Stimulated activated memory B cell treated with anti-CD40 and anti-IgM and Interleukin-4, amounts not matched to agents 10 μg/mL and 1 μg/mL and 100 μg/mL, for 72 hours (primary cell): ENCODE measurements around the gene CCDC85C.

Experiments used
- ATAC-seq: fragments of 150-1000 bp; cut with Tn5 transposase; 2 replicates; pipeline ENCODE4 v1.10.0; 2021
- H3K27ac Mint-ChIP-seq: one replicate; pipeline ENCODE4 v1.8.0; 2022; ENCODE audit warnings: mild to moderate bottlenecking, mixed read lengths
- H3K27me3 Mint-ChIP-seq: one replicate; pipeline ENCODE4 v1.8.0; 2022; ENCODE audit warnings: mixed read lengths
- H3K36me3 Mint-ChIP-seq: one replicate; pipeline ENCODE4 v1.8.0; 2022; ENCODE audit warnings: mixed read lengths
- H3K4me1 Mint-ChIP-seq: one replicate; pipeline ENCODE4 v1.8.0; 2022; ENCODE audit warnings: mixed read lengths
- H3K4me3 Mint-ChIP-seq: one replicate; pipeline ENCODE4 v1.8.0; 2022; ENCODE audit warnings: mild to moderate bottlenecking, moderate library complexity, mixed read lengths
- H3K9me3 Mint-ChIP-seq: one replicate; pipeline ENCODE4 v1.8.0; 2022; ENCODE audit warnings: mixed read lengths

Gene CCDC85C

DNA sequence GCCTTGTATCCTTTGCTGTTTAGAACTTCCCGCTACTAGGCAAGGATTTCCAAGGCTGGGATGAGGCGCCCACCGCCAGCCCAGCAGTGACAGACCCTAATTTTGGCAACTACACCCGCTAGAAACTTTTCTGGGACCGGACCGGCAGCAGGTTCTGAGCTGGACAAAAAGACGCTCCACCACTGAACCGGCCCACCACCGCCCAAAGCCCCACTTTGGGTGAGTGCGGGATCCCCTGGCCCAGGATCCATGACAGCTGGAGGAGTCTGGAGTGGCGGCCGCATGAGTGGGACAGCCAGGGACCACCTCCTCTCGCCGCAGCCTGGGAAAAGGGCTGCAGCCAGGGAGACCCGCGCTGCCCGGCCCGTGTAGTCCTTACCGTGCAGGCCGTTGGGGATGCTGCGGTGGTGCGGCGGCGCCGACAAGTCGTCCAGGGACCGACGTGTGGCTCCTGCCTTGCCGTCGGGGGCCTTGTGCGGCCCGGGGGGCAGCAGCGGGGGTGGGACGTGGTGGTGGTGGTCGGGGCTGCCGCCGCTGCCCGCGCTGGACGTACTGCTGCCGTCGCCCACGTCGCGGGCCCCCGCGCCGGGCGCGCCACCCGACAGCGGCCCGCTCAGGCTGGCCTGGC, 1.1 kb downstream of the CCDC85C start:
- H3K4me3 Mint-ChIP-seq: peak overlapping the region; percentile 8
- no peak for ATAC-seq
- no peaks in the 10 kb centered on the region for H3K9me3 Mint-ChIP-seq
- H3K27me3 Mint-ChIP-seq: peaks cover 10% of the 10 kb centered on the region
- peaks cover 21% of the 10 kb centered on the region for H3K4me1 Mint-ChIP-seq
- H3K27ac Mint-ChIP-seq: no peak overlapping the region
- no peaks in the 10 kb centered on the region for H3K36me3 Mint-ChIP-seq

DNA sequence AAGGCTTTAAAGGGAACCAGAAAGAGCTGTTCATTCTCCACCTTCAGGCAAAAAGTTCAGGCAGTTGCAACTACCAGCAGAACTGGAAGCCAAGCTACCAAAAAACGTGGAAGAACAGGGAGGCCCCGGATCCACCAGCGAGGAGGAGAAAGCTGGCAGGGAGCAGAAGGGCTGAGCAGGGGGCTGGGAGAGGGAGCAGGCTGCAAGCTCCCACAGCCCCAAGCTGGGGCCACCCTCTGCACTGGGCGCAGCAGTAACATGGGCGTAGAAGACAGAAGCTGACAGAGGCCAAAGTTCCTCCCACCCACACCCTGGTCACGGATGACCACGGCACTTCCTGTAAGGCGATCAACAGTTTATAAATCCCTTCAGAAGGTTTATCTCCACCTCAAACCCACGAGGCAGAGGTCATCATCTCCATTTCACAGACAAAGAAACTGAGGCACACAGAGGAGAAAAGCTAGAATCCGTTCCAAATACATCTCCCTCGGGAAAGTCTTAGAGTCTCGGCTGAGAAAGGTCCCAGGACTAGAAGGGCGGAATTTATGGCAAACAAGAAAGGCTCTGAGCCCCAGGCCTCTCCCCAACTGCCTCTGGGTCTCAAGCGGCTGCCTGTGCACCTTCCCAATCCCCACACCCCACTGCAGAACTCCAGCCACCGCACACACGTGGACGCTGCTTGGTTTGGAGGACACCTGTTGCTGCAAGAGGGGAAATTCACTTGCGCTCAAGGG, 1.8 kb downstream of the CCDC85C start:
- Mint-ChIP-seq H3K27me3 (peaks cover 10% of the 10 kb centered on the region), H3K4me3 (peak overlapping the region; percentile 8), H3K9me3 (no peaks in the 10 kb centered on the region), H3K36me3 (no peaks in the 10 kb centered on the region), H3K4me1 (peaks cover 21% of the 10 kb centered on the region), H3K27ac (no peak overlapping the region)
- no peak for ATAC-seq

DNA sequence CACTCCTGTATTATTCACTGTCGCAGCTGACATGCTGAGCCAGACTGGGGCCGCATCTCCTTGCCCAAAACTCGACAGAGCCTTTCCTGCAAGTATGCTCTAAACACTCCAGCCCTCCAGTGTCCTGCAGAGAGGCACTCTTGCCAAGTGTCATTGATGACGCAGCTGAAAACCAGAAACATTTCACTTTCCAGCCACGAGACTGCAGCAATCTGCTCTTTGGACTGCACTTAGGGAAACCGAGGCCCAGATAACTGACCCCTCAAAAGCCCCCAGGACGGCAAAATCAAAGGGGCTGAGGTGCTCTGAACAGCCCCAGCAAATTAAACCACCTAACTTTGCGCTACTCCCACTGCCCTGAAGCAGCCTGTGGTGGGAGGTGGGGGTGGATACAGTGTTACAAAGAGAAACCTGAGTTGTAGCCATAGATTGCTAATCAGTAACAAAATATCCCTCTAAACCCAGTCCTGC, 2.6 kb downstream of the CCDC85C start:
- no peak overlapping the region for H3K27ac Mint-ChIP-seq

DNA sequence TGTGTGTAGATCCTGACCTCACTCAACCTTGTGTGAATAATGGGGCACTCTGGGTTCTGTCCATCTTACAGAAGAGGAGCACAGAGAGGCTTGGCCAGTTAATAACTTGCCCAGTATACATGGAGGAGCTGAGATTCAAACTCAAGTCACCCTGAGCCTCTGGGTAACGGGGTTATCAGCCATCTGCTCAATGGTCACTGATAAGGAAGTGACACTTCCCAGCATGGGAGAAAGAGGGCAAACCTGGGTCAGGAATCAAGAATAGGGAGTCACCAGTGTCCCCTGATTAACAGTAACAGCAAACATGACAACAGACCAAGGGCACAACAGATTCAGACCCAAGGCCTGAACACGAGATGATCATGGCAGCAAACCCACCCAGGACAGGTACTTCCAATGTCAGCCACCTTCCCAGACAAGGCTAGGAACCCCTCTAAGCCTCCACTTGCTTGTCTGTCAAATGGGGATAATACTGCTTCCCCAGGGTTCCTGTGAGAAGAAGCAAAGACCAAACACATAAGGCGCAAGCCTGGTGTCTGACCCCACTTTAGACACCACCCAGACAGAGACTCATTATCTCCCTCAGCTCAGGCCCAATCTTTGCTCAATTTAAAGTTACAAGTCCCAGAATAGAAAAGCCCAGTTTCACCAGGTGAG, 3.6 kb downstream of the CCDC85C start:
- no peak overlapping the region for H3K4me3 Mint-ChIP-seq
- no peaks in the 10 kb centered on the region for H3K9me3 Mint-ChIP-seq
- H3K27ac Mint-ChIP-seq: no peak overlapping the region

More for the DNA sequence above, 2.6 kb downstream of the CCDC85C start:
- H3K4me3 Mint-ChIP-seq: no peak overlapping the region
- peaks cover 21% of the 10 kb centered on the region for H3K4me1 Mint-ChIP-seq
- no peaks in the 10 kb centered on the region for H3K9me3 Mint-ChIP-seq
- no peaks in the 10 kb centered on the region for H3K36me3 Mint-ChIP-seq
- peaks cover 10% of the 10 kb centered on the region for H3K27me3 Mint-ChIP-seq
- ATAC-seq: no peak

DNA sequence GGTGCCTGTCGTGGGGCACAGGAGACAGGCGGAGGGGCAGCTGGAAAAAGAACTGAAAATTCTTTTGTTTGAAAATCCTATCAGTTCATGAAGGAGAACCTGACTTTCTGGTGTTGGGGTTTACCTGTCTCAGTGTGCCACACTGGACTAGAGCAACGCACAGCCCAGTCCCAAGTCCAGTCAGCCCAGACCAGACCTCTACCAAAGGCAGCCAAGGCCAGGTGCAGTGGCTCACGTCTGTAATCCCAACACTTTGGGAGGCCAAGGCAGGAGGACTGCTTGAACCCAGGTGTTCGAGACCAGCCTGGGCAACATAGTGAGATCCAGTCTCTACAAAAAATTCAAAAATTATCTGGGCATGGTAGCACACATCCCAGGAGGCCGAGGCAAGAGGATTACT, 4.6 kb downstream of the CCDC85C start:
- Mint-ChIP-seq H3K4me1 (peaks cover 20% of the 10 kb centered on the region), H3K9me3 (no peaks in the 10 kb centered on the region), H3K27me3 (no peaks in the 10 kb centered on the region), H3K36me3 (no peaks in the 10 kb centered on the region), H3K27ac (no peak overlapping the region), H3K4me3 (no peak overlapping the region)
- no peak for ATAC-seq

More for the DNA sequence above, 3.6 kb downstream of the CCDC85C start:
- H3K36me3 Mint-ChIP-seq: no peaks in the 10 kb centered on the region
- H3K4me1 Mint-ChIP-seq: peaks cover 16% of the 10 kb centered on the region
- no peak for ATAC-seq
- H3K27me3 Mint-ChIP-seq: peaks cover 3% of the 10 kb centered on the region

DNA sequence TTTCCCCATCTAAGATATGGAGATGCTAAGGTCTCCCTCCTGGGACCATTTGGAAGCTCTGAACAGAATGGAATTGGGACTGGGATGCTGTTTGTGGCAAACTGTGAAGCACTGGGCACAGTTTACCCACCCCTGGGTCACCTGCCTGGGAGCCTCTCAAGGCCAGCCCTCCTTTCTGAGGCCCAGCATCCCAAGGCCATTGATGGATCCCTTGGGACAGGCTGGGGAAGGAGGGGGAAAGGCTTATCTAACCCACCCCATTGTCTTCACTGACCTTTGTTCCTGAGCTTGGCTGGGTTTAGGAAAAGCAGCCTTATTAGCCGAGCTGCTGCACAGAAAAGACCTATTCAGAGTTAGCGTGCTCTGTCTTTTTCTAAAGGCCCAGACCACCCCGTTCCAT, 5.2 kb downstream of the CCDC85C start:
- H3K27me3 Mint-ChIP-seq: no peaks in the 10 kb centered on the region
- no peak overlapping the region for H3K27ac Mint-ChIP-seq
- H3K4me1 Mint-ChIP-seq: peaks cover 20% of the 10 kb centered on the region
- H3K36me3 Mint-ChIP-seq: no peaks in the 10 kb centered on the region
- no peak for ATAC-seq
- no peaks in the 10 kb centered on the region for H3K9me3 Mint-ChIP-seq
- no peak overlapping the region for H3K4me3 Mint-ChIP-seq

DNA sequence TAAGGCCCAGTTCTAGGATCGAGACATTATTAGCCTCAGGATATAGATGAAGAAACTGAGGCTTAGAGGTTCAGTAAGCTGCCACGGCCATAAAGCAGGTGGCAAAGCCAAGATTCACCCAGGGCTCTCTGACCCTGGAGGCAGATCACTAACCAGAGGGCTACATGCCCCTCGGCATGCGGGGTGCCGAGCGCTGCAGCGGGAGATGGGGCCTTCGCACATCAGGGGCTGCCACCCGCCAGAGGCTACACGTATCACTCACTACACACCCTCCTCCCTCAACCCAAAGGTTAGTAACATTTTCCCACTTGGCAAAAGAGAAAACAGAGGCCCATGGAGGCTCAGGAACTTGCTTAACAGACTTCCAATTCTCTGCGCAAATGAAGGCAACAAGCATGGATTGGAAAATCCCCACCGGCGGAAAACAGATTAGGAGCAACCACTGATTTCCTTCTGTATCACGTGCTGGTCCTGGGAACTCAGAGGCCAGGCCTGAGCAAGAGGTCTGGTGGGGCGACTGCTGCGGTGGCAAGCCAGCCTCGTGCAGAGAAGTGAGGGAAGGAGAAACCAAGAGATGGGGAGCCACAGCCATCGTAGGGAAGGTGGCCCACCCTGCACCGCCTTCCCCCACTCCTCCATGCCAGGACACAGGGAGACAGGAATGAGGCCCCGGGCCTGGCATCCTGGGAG, 6.0 kb downstream of the CCDC85C start:
- ATAC-seq: no peak
- Mint-ChIP-seq H3K36me3 (no peaks in the 10 kb centered on the region), H3K4me3 (no peak overlapping the region), H3K9me3 (no peaks in the 10 kb centered on the region), H3K27me3 (no peaks in the 10 kb centered on the region), H3K4me1 (peaks cover 20% of the 10 kb centered on the region), H3K27ac (no peak overlapping the region)

DNA sequence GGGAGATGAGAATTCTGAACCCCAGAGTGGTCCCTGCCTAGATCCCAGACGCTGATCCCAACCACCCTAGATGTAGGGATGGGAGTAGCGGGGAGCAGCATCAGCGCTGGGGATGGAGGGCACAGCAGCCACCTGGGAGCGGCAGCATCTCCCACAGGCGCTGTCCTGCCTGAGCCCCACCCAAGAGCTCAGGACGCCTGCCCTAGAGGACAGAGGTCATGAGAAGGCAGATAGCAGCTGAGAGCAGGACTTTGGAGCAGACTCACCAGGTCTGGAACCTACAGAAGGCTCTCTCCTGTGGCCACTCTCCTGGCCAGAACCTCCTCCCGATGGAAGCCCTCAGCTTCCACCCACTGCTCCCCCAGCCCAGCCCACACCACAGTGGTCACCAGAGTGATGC, 7.2 kb downstream of the CCDC85C start:
- Mint-ChIP-seq H3K27ac (no peak overlapping the region), H3K4me1 (peaks cover 10% of the 10 kb centered on the region), H3K36me3 (no peaks in the 10 kb centered on the region), H3K9me3 (no peaks in the 10 kb centered on the region), H3K4me3 (no peak overlapping the region), H3K27me3 (no peaks in the 10 kb centered on the region)
- ATAC-seq: no peak

DNA sequence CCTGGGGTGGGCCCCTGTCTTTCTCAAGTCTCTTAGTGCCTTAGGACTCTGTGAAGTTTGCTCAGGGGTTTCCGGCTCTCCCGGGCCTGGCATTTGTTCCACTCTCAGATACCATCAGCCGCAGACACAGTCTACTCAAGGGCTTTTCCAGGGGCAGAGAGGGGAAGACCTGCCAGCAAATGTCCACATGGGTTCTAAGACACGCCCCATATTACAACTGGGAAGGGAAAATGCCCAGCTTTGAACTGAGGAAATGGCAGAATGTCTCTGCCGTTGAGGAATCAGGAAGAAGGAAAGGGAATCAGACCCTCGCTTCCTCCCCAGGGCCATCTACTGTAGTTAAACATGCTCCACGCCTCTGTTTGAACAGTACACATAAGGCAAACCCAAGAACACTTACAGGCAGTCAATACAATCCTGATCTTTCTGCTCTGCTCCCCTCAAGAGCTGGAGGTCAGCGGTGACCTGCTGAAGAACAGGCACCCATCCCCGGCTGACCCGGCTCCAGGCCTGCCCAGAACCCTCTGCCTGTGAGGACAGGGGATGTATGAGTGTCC, 7.9 kb downstream of the CCDC85C start:
- no peaks in the 10 kb centered on the region for H3K36me3 Mint-ChIP-seq
- H3K27me3 Mint-ChIP-seq: no peaks in the 10 kb centered on the region
- H3K9me3 Mint-ChIP-seq: no peaks in the 10 kb centered on the region
- H3K4me1 Mint-ChIP-seq: peaks cover 8% of the 10 kb centered on the region
- no peak for ATAC-seq
- H3K4me3 Mint-ChIP-seq: no peak overlapping the region
- H3K27ac Mint-ChIP-seq: no peak overlapping the region

DNA sequence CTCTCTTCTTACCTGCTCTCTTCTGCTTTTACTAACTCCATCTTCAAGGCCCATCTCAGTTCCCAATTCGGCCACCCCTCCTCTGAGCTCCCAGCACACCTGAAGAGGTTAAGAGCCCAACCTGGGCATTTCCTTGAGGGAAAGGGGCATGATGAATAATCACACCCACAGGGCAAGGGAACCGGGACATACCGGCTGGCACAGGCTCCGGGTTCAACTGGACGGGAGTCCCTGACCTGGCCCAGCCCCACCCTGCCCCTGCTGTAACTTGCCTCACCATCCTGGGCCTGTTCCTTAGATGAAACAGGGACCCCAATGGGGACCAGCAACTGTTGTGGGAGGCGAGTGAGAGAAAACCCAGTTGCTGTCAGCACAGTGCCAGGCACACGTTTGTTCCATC, 8.5 kb downstream of the CCDC85C start:
- Mint-ChIP-seq H3K36me3 (no peaks in the 10 kb centered on the region), H3K27ac (peak overlapping the region; percentile 79), H3K9me3 (no peaks in the 10 kb centered on the region), H3K27me3 (peaks cover 1% of the 10 kb centered on the region), H3K4me1 (peaks cover 8% of the 10 kb centered on the region), H3K4me3 (no peak overlapping the region)
- ATAC-seq: no peak

DNA sequence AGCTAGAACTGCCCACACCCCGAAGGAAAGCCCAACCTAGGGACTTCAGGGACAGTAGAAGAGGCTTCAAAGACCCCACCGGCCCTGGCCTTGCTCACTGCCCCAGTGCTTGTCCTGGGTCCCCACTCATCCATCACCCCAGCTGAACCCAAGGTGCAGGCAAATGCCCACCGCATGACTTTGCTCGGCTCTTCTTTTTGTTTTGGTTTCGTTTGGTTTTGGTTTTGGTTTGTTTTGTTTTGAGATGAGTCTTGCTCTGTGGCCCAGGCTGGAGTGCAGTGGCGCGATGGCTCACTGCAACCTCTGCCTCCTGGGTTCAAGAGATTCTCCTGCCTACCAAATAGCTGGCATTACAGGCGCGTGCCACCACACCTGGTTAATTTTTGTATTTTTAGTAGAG, 9.0 kb downstream of the CCDC85C start:
- Mint-ChIP-seq H3K36me3 (no peaks in the 10 kb centered on the region), H3K9me3 (no peaks in the 10 kb centered on the region), H3K4me1 (peaks cover 8% of the 10 kb centered on the region), H3K4me3 (peak overlapping the region; percentile 54), H3K27ac (peak overlapping the region; percentile 79), H3K27me3 (peaks cover 6% of the 10 kb centered on the region)
- ATAC-seq: peak; percentile 63

DNA sequence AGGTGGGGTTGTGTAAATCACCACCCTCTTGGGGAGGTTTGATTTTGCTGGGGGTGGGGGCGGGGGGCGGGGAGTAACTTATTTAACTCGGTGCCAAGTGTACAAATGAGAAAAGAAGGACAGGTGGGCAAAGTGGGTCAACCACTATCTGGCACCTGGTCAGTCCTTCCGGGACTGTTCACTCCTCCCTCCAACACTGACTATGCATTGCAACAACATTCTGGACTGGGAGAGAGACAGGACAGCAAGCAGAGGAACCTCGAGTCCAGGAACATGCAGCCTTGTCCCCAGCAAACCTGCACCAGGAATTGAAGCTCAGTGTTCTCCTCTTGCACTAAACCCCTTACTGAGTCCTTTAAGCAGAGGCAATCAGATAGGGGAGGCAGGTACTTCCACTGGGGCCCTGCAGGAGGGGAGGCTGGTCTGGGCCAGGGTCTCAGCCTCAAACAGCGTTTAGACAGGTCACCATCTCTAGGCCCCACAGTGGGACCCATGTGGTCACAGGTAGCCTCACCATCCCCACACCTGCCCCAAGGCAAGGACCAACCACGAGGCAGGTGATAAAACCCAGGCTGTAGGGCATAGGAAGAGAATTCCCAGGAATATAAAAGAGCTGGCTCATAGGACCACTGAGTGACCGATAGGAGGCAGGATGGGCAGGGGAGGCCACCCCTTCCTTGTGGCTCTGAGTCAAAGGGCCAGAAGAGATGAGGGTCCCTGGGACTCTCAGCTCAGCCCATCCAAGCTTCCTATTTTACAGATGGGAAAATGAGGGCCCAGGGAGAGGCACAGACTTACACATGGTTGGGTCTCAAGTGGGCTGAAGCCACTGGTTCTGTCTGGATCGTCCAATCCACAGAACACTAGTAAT, 9.8 kb downstream of the CCDC85C start:
- peaks cover 14% of the 10 kb centered on the region for H3K27me3 Mint-ChIP-seq
- H3K27ac Mint-ChIP-seq: peak overlapping the region; percentile 79
- no peaks in the 10 kb centered on the region for H3K36me3 Mint-ChIP-seq
- H3K9me3 Mint-ChIP-seq: no peaks in the 10 kb centered on the region
- no peak for ATAC-seq
- no peak overlapping the region for H3K4me3 Mint-ChIP-seq
- peaks cover 8% of the 10 kb centered on the region for H3K4me1 Mint-ChIP-seq

DNA sequence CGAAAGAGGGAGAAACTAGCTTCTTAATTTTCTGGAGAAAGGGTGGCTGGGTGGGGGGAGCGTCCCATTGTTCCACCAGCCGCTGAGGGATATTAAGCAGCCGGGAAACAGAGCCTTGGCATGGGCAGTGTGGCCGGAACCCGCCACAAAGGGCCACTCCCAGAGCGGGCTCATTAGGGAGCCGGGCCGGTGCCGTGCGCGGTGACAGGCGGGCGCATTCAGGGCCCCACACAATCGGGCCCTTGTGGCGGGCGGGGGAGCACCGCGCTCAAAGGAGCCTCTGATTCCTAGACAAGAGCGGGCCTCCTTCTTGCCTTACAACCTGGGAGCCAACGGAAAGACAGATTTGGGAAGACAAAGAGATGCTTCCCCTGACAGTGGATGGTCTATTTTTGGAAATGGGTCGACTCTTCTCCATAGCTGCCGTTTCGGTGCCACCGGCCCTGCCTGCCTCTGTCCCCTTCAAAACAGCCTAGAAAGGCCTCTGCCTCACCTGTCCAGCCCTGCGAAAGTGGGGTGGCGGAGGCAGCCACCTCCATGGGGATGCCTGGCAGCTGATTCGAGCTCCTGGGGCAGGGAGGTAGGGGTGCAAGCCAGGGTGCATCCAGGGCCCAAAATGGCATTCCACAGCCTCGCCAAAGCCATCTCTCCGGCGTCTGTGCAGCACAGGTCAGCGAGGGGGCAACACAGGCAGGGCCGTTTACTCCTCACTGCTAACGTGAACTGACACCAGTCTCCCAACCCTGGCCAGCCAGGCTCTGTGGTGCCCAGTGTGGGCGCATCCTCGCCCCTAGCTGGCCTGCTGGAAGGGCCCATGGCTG, 10.9 kb downstream of the CCDC85C start:
- no peaks in the 10 kb centered on the region for H3K9me3 Mint-ChIP-seq
- ATAC-seq: no peak
- H3K27me3 Mint-ChIP-seq: peaks cover 15% of the 10 kb centered on the region
- no peak overlapping the region for H3K4me3 Mint-ChIP-seq
- no peaks in the 10 kb centered on the region for H3K36me3 Mint-ChIP-seq
- H3K4me1 Mint-ChIP-seq: peaks cover 8% of the 10 kb centered on the region
- H3K27ac Mint-ChIP-seq: no peak overlapping the region

DNA sequence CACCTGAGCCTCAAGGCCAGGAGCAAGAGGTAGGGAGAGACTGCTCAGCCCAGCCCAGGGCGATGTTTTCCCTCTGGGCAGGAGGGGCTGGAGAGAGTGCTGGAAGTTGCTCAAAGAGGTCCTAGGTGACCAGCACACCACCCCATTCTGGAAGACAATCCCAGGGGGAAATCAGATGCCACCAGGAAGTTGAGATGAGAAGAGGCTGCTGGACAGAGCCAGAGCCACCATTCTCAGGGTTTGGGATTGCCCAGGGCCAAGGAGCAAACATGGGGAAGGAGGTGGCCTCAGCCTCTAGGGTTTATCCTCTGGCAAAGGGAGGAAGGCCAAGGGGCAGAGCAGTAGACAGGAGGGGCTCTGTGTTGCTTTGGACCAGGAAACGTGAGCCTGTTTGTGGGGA, 11.6 kb downstream of the CCDC85C start:
- H3K4me1 Mint-ChIP-seq: peaks cover 8% of the 10 kb centered on the region
- H3K27ac Mint-ChIP-seq: no peak overlapping the region
- no peak overlapping the region for H3K4me3 Mint-ChIP-seq
- ATAC-seq: no peak
- no peaks in the 10 kb centered on the region for H3K9me3 Mint-ChIP-seq
- H3K27me3 Mint-ChIP-seq: peaks cover 15% of the 10 kb centered on the region
- no peaks in the 10 kb centered on the region for H3K36me3 Mint-ChIP-seq
